ENCODE measurements around the gene DNAJC3.
"Not testable (repeated sequence)": the region's sequence is repeated elsewhere in the genome, so short reads cannot be mapped to it uniquely, and the experiment has no call there.

The DNAJC3 gene

GRCh38 chr13:95745752-95746151, 68.8 kb downstream of the DNAJC3 start:
- peak; percentile 35 for DNase-seq (ENCODE audit: low read depth)
- peak; percentile 45 for TF ChIP-seq CTCF (conservative IDR thresholded peaks at IDR 0.05; ENCODE audit: low read depth, low read length)
- H3K4me3 ChIP-seq (ENCODE audit: low read depth, low read length): no peak overlapping the region

- TF ChIP-seq CTCF (conservative IDR thresholded peaks at IDR 0.05; ENCODE audit: low read depth, low read length): no peak
- no peak for DNase-seq (ENCODE audit: low read depth)
- H3K4me3 ChIP-seq (ENCODE audit: low read depth, low read length): no peak overlapping the region
Observed at GRCh38 chr13:95749545-95749944, 72.6 kb downstream of the DNAJC3 start.

- DNase-seq (ENCODE audit: low read depth): no peak
- no peak for TF ChIP-seq CTCF (conservative IDR thresholded peaks at IDR 0.05; ENCODE audit: low read depth, low read length)
- no peak overlapping the region for H3K4me3 ChIP-seq (ENCODE audit: low read depth, low read length)
Observed at GRCh38 chr13:95752677-95753076, 75.7 kb downstream of the DNAJC3 start.

- TF ChIP-seq CTCF (conservative IDR thresholded peaks at IDR 0.05; ENCODE audit: low read depth, low read length): no peak
- no peak overlapping the region for H3K4me3 ChIP-seq (ENCODE audit: low read depth, low read length)
- DNase-seq (ENCODE audit: low read depth): no peak
Observed at GRCh38 chr13:95754069-95754468, 77.1 kb downstream of the DNAJC3 start.

- DNase-seq (ENCODE audit: low read depth): peak; percentile 22
- no peak overlapping the region for H3K4me3 ChIP-seq (ENCODE audit: low read depth, low read length)
- no peak for TF ChIP-seq CTCF (conservative IDR thresholded peaks at IDR 0.05; ENCODE audit: low read depth, low read length)
Observed at GRCh38 chr13:95756072-95756471, 79.1 kb downstream of the DNAJC3 start.

- not testable (repeated sequence) for DNase-seq (ENCODE audit: low read depth)
Observed at GRCh38 chr13:95762626-95763025, 85.7 kb downstream of the DNAJC3 start.

GRCh38 chr13:95763601-95764000, 86.7 kb downstream of the DNAJC3 start:
- no peak for TF ChIP-seq CTCF (conservative IDR thresholded peaks at IDR 0.05; ENCODE audit: low read depth, low read length)
- DNase-seq (ENCODE audit: low read depth): no peak

More at GRCh38 chr13:95762626-95763025, 85.7 kb downstream of the DNAJC3 start:
- not testable (repeated sequence) for H3K4me3 ChIP-seq (ENCODE audit: low read depth, low read length)

GRCh38 chr13:95771905-95772304, 95.0 kb downstream of the DNAJC3 start:
- TF ChIP-seq CTCF (conservative IDR thresholded peaks at IDR 0.05; ENCODE audit: low read depth, low read length): no peak

More at GRCh38 chr13:95763601-95764000, 86.7 kb downstream of the DNAJC3 start:
- H3K4me3 ChIP-seq (ENCODE audit: low read depth, low read length): no peak overlapping the region

More at GRCh38 chr13:95771905-95772304, 95.0 kb downstream of the DNAJC3 start:
- no peak for DNase-seq (ENCODE audit: low read depth)
- no peak overlapping the region for H3K4me3 ChIP-seq (ENCODE audit: low read depth, low read length)

All from choroid plexus epithelial cell (primary cell).